Measurements from ENCODE around the gene NINL.

The NINL gene

GRCh38 chr20:25499855-25500434, 85.4 kb downstream of the NINL start:
- DNase-seq, result no peak

GRCh38 chr20:25499031-25499430, 86.3 kb downstream of the NINL start:
- no peak for DNase-seq

GRCh38 chr20:25498280-25498606, 87.1 kb downstream of the NINL start:
- no peak for DNase-seq

GRCh38 chr20:25497586-25498279, 87.6 kb downstream of the NINL start:
- DNase-seq, result no peak

GRCh38 chr20:25496968-25497401, 88.3 kb downstream of the NINL start:
- no peak for DNase-seq

GRCh38 chr20:25496165-25496967, 89.0 kb downstream of the NINL start:
- DNase-seq, result no peak

- DNase-seq, result no peak
Observed at GRCh38 chr20:25495189-25495824, 90.0 kb downstream of the NINL start.

- no peak for DNase-seq
Observed at GRCh38 chr20:25494506-25495188, 90.7 kb downstream of the NINL start.

- no peak for DNase-seq
Observed at GRCh38 chr20:25493748-25494505, 91.4 kb downstream of the NINL start.

- DNase-seq, result no peak
Observed at GRCh38 chr20:25493137-25493536, 92.2 kb downstream of the NINL start.

GRCh38 chr20:25491446-25492038, 93.8 kb downstream of the NINL start:
- DNase-seq, result no peak

- no peak for DNase-seq
Observed at GRCh38 chr20:25490656-25491445, 94.5 kb downstream of the NINL start.

- DNase-seq, result no peak
Observed at GRCh38 chr20:25489221-25489871, 96.0 kb downstream of the NINL start.

GRCh38 chr20:25487975-25488374, 97.4 kb downstream of the NINL start:
- no peak for DNase-seq

- DNase-seq, result no peak
Observed at GRCh38 chr20:25487306-25487705, 98.0 kb downstream of the NINL start.

- DNase-seq, result no peak
Observed at GRCh38 chr20:25486377-25486776, 99.0 kb downstream of the NINL start.

GRCh38 chr20:25485872-25486271, 99.5 kb downstream of the NINL start:
- DNase-seq, result no peak

GRCh38 chr20:25484911-25485511, 100.3 kb downstream of the NINL start:
- peak in 1 of 6 experiments; percentile 6 for DNase-seq

- DNase-seq, result no peak
Observed at GRCh38 chr20:25484224-25484846, 101.0 kb downstream of the NINL start.

All from stimulated activated naive CD4-positive, alpha-beta T cell (primary cell).